PC-9 (cell line): Measurements from ENCODE around the gene ZBTB34.

ENCODE experiments used
- CTCF ChIP-seq: fragments of 200-600 bp; sonication (generic); conservative IDR thresholded peaks from 2 replicates; pipeline ENCODE4 v1.6.1; 2017; ENCODE audit warnings: mixed run types, antibody characterized with exemption, mild to moderate bottlenecking, moderate library complexity
- EZH2 ChIP-seq: fragments of 200-600 bp; sonication (generic); IDR thresholded peaks from 2 replicates; pipeline ENCODE4 v1.8.0; 2017; ENCODE audit warnings: antibody characterized with exemption, low read depth

- TF ChIP-seq CTCF = no peak
- TF ChIP-seq EZH2 = no peak
Observed at GRCh38 chr9:126906091-126906490, 45.7 kb downstream of the ZBTB34 start.
